Right cardiac atrium (tissue), 5 donors: ENCODE measurements around the gene ZNF566. TPM values are rescaled to one million over a fixed set of nuclear protein-coding genes. Genes with fewer than 3 reads are reported as not detected.

Experiments
- ATAC-seq, 2 donors: fragments of 200-7000 bp; cut with Tn5 transposase; one replicate each; pipeline versions ENCODE4 v1.8.0 to v1.9.1; 2020; ENCODE audit warnings: moderate library complexity in 2 of 2, mild to moderate bottlenecking in 1 of 2
- DNase-seq, 3 donors: peaks; one replicate each; pipeline ENCODE4 v3.0.0-alpha.2; 2020
- H3K27ac ChIP-seq: one replicate; pipeline ENCODE4 v1.5.1; 2013; ENCODE audit warnings: mild to moderate bottlenecking, low read length, control low read depth, moderate library complexity
- H3K27me3 ChIP-seq: one replicate; pipeline ENCODE4 v1.6.1; 2013; ENCODE audit not compliant: control insufficient read depth, insufficient read depth
- H3K4me1 ChIP-seq: one replicate; pipeline ENCODE4 v1.6.1; 2013; ENCODE audit warnings: low read length; ENCODE audit not compliant: control insufficient read depth, insufficient read depth
- H3K4me3 ChIP-seq: one replicate; pipeline ENCODE4 v1.5.1; 2013; ENCODE audit warnings: low read length, control low read depth
- H3K9me3 ChIP-seq: one replicate; pipeline ENCODE4 v1.6.1; 2013; ENCODE audit warnings: low read length; ENCODE audit not compliant: control insufficient read depth
- WGBS: extraction: QIAGEN DNeasy Blood & Tissue Kit; methylation state at CpG from one replicate; pipeline ENCODE4 v1.1.7; 2013; 5-methylcytosine and 5-hydroxymethylcytosine counted together
- intact Hi-C, 4 donors: fragments of 100-400 bp; cut with DNase I; formaldehyde crosslinking; loops; one replicate each; pipeline versions ENCODE4 v1.11.0 to v1.14.0; 2022 to 2023
- polyA plus RNA-seq: library from polyadenylated mRNA; stranded (reverse); fragments of 200-250 nt; gene quantifications from one replicate; pipeline ENCODE4 v1.2.3, GENCODE V29; 2013
- total RNA-seq, 4 donors: library from RNA; stranded (reverse); fragmentation: NEBNext Ultra II Directional; extraction: Animal tissue kit (Norgen Biotek cat#: 25700); gene quantifications; one replicate each; pipeline ENCODE4 v1.2.1, GENCODE V29; 2021
- donor health status: healthy with polysubstance abuse.
- donor health status: DM: no; HTN: yes; CAD: no.
- donor health status: DM: no; HTN: no; CAD: no.
- donor health status: DM: no; HTN: yes; CAD: no; lungs with severe emphysema.
- donor health status: DM: yes; HTN: yes; CAD: no.

The ZNF566 gene
- total and polyA plus RNA-seq, 5 donors: 6.2 to 13.4 (median 13.2) TPM

GRCh38 chr19:36401475-36401874 lies 87.9 kb downstream of the ZNF566 start:
- intact Hi-C loops: no loop called here
- no peaks in the 10 kb centered on the region for H3K4me1 ChIP-seq
- peaks cover 3% of the 10 kb centered on the region for H3K9me3 ChIP-seq
- ATAC-seq (no peak), DNase-seq (no peak)
- no peaks in the 10 kb centered on the region for H3K27me3 ChIP-seq
- no peak overlapping the region for H3K4me3 ChIP-seq
- WGBS: 90% methylated on average over 7 of the region's 7 CpGs
- no peak overlapping the region for H3K27ac ChIP-seq

- intact Hi-C loops: no loop called here
- WGBS: 93% methylated on average over 3 of the region's 3 CpGs
- H3K9me3 ChIP-seq: peaks cover 4% of the 10 kb centered on the region
Observed at GRCh38 chr19:36398571-36398970, 90.8 kb downstream of the ZNF566 start.

More at GRCh38 chr19:36398571-36398970, 90.8 kb downstream of the ZNF566 start:
- DNase-seq: no peak
- H3K4me1 ChIP-seq: no peaks in the 10 kb centered on the region
- no peak overlapping the region for H3K27ac ChIP-seq
- H3K4me3 ChIP-seq: no peak overlapping the region
- no peak for ATAC-seq
- H3K27me3 ChIP-seq: no peaks in the 10 kb centered on the region

Other genes with a start within 250 kb of the ZNF566 start
- gene ZFP14, start 110.4 kb downstream of the ZNF566 start, total RNA-seq: 1 to 10 TPM; 3.2 to 4.8 (median 3.7) TPM
- gene ZFP14, start 110.4 kb downstream of the ZNF566 start, polyA plus RNA-seq: 2.5 TPM
- gene ZFP82, start 70.9 kb downstream of the ZNF566 start, total RNA-seq: 1 to 10 TPM; 4.7 to 6.0 (median 5.3) TPM
- 3.1 TPM for gene ZFP82, start 70.9 kb downstream of the ZNF566 start, polyA plus RNA-seq
- 10 to 100 TPM in 1 of 4 donors, 1 to 10 TPM in 3; 8.8 to 11.1 (median 9.7) TPM for gene ZNF260, start 38.7 kb upstream of the ZNF566 start, total RNA-seq
- 4.5 TPM for gene ZNF260, start 38.7 kb upstream of the ZNF566 start, polyA plus RNA-seq
- 10 to 100 TPM; 13.9 to 15.8 (median 14.3) TPM for gene ZNF529, start 83.7 kb upstream of the ZNF566 start, total RNA-seq
- gene ZNF529, start 83.7 kb upstream of the ZNF566 start, polyA plus RNA-seq: 7.4 TPM
- 10 to 100 TPM; 14.1 to 18.7 (median 16.0) TPM for gene ZNF382, start 115.8 kb upstream of the ZNF566 start, total RNA-seq
- gene ZNF382, start 115.8 kb upstream of the ZNF566 start, polyA plus RNA-seq: 3.9 TPM
- gene ZNF461, start 177.3 kb upstream of the ZNF566 start, total RNA-seq: 1 to 10 TPM; 6.9 to 8.7 (median 8.6) TPM
- 3.5 TPM for gene ZNF461, start 177.3 kb upstream of the ZNF566 start, polyA plus RNA-seq
- gene ZNF567, start 198.1 kb upstream of the ZNF566 start, total RNA-seq: 1 to 10 TPM; 4.0 to 5.8 (median 5.3) TPM
- gene ZNF567, start 198.1 kb upstream of the ZNF566 start, polyA plus RNA-seq: 2.4 TPM